NCI-H2081 treated with DMSO at 0.1 percent for 48 hours (cell line): ENCODE measurements around the gene CYFIP1.

Source experiments
- DNase-seq: peaks from one replicate; lab custom pipeline; 2025; lab: John Stamatoyannopoulos, UW

CYFIP1 gene

DNA sequence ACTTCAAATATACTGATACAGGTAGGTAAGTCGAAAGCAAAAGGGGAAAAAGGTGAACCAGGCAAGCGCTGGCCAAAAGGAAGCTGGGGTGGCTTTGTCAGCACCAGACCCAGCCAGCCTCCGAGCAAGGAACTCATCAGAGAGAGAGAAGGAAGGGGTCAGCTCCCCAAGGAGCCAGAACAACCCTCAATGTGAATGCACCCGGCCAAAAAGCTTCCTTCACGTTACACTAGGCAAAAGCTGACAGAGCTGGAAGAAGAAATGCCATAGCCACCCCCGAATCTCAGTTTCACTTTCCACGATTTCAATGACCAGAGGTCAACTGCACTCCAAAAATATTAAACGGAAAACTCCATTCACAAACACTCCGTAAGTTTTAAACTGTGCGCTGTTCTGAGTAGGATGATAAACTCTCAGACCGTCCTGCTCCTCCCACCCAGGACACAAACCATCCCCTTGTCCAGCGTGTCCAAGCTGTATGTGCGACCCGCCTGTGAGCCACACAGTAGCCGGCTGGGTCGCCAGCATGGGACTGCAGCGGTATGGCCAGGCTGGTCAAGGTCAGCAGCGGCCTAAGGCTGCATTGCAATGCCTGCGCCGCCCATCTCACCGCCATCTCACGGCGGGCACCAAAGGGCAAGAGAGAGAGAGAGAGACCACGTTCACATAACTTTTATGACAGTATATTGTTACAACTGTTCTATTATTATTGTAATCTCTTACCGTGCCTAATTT lies 29.7 kb downstream of the CYFIP1 start:
- DNase-seq = no peak

GRCh38 chr15:22949074-22949547 lies 31.1 kb downstream of the CYFIP1 start:
- no peak for DNase-seq

- no peak for DNase-seq
Observed at GRCh38 chr15:22948056-22948455, 32.1 kb downstream of the CYFIP1 start.

GRCh38 chr15:22947101-22948000 lies 32.8 kb downstream of the CYFIP1 start:
- no peak for DNase-seq

- DNase-seq = no peak
Observed at GRCh38 chr15:22945071-22945470, 35.1 kb downstream of the CYFIP1 start.

DNA sequence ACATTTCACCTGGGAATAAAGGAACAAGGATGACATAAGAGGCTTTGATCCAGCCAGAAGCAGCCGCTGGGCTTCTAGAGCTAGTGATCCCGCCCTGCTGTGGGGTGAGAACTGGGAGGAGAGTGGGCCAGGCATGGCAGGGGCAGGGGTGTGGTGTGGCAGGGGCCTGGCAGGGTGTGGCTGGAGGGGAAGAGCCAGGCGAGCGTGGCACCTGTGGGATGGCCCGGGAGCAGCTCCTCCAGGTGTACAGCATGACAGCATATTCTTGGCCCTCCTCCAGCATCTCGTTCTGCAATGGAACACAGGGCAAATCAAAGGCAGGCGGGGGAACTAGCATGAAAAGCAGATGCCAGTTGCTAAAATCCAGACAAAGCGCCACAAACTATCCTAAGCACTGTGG lies 35.5 kb downstream of the CYFIP1 start:
- no peak for DNase-seq

- no peak for DNase-seq
Observed at GRCh38 chr15:22942877-22943276, 37.3 kb downstream of the CYFIP1 start.

DNA sequence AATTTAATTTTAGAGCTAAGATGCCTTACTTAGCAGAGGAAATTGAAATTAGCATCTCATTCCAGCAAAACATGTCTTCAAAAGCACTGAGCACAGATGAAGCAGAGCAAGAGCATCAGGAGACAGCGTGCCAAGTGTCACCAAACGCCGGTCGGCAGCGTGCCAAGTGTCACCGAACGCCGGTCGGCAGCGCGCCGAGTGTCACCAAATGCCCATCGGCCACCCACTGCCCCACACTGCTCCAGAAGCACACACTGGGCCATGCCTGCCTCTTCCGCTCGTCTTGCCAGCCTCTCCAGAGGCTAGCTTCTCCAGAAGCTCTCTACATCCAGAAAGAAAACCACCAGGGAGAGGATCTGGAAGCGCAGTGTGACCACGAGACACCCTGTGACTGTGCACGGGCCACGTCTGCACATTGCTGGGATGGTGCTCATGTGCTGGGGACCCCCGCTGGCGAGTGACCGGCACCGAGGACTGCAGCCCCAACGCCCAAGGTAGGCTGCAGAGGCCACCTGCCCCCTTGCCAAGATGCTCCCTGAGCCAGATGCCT lies 37.8 kb downstream of the CYFIP1 start:
- no peak for DNase-seq

DNA sequence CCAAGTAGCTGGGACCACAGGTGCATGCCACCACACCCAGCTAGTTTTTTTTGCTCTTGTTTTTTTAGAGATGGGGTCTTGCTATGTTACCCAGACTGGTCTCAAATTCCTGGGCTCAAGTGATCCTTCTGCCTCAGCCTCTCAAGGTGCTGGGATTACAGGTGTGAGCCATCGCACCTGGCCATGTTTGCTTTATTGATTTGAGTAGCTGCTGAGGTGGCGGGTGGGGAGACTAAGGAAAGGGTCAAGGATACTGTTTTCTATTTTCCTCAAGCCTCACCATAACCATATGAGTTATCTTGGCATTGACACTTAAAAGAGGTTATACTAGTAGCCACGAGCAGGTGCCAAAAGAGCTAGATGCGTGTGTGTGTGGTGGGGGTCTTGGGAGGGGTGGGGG lies 39.0 kb downstream of the CYFIP1 start:
- no peak for DNase-seq

DNA sequence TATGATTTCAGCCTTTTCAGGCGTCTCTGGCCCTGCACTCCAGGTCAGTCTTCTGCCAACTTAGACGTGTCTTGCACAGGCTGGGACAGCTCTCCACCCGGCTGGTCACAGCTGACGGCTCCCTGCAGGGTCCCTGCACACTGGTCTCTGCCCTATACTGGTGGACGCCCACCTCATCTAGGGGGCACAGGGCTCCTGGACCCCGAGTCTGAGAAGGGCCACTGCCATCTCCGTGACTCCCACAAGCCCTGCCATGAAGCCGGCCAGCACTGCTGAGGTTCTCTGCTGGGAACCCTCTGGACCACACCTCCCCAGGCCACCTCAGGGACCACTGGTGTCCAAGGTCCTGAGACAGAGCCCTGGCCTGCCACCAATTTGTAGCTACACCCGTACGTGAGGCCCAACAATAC lies 40.5 kb downstream of the CYFIP1 start:
- DNase-seq = no peak

- DNase-seq = no peak
Observed at GRCh38 chr15:22939051-22939450, 41.1 kb downstream of the CYFIP1 start.

DNA sequence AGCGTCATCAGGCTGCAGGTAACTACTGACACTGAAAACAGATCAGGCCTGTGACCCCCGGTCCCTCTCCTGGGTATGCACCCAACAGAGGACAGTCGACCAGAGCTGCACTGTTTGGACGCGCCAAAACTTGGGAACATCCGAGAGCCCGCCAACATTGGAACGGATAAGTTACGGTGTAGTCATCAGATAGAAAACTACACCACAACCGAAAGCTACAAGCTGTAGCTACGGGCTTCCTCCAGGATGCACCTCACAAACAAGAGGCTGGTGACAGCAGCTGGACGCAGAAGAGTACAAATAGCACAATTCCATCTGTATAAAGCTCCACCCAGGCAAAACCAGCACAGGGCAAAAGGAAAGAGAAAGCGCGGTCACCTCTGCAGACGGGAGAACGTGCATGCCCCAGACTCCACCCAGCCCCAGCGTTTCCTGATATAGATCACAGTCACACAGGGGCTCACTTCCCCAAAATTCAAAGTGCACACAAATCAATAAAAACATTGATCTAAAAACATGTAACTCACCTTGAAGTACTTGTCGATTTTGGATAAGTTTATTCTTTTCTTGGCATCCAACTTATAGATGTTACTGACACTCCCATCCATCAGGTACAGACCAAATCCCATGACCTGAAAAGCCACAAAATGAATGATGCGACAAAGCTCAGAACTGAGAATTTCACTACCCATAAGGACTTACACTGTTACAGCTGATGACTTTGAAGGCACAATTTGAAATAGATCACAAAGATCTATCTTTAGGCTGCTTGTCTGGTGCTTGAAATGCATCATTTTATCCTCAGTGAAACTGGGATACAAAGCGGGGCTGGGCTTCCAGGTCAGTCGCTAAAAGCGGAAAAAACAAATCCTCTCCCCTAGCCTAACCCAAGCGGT lies 43.3 kb downstream of the CYFIP1 start:
- DNase-seq = no peak

GRCh38 chr15:22933641-22934061 lies 46.5 kb downstream of the CYFIP1 start:
- peak; percentile 88 for DNase-seq

DNA sequence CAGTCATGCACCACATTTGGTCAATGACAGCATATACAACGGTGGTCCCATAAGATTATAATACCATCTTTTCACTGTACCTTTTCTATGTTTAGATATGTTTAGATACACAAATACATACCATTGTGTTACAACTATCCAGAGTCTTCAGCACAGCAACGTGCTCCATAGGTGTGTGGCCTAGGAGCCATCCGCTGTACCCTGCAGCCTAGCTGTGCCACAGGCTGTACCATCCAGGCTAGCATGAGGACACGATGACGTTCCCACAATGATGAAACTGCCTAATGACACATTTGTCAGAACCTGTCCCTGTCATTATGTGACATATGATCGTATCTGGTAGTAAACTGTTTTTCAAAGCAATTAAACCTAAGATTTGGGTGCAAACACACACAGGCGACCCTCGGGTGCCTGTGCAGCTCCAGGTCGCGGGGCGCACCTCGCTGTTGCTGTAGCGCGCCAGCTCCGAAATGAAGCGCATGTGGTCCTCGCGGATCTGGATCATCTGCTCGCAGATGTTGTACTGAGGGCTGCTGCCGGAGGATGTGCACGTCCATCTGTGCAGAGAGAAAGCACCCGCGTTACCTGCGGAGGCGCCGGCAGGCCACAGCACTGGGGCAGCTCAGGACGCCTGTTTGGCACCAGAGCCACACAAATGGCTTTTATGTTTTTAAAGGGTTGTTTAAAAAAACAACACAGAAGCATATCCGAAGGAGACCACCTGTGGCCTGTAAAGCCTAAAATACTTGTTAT lies 48.2 kb downstream of the CYFIP1 start:
- DNase-seq = no peak

DNA sequence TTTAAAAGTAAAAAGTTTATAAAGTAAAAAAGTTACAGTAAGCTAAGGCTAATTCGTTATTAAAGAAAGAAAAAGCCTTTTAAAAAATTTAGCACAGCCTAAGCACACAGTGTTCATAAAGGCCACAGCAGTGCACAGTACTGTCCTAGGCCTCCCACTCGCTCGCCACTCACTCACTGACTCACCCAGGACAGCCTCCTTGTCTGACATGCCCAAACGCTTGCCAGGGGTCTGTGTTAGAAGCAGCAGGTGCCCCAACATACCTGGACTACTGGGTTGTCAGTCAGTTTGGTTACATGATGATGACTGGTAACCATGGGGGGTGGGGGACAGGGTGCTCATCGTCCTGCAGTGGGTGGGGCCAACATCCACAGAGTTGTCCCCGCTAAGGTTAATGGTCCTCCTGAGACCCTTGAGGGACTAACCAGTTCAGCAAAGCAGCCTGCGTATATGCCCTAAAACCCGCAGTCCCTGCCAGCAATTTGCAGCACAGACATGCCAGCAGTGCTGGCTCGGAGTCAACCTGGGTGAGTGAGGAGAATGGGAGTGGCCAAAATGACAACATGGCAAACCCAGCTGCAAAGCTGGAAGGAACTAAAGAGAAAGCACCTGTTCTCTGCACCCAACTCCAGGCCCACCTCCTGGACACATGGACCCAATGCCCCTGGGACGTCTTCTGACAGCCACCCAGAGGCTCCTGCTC lies 49.2 kb downstream of the CYFIP1 start:
- no peak for DNase-seq

DNA sequence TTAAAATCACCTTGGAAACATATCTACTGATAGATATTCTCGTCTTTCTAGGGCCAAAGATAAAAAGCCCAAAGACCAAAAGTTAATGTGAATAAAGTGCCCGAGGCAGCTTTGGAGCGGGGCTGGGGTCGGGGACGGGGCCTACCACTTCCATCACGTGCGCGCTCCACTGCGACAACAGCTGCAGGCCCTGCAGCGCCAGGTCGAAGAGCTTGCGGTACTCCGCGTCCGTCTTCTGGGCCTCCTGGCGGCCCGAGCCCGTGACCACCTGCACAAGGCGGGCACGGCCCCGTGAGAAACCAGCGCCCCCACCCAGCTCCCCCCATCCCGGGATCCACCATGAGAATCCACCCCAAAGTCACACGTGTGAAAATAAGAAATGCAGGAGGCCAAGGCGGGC lies 52.4 kb downstream of the CYFIP1 start:
- no peak for DNase-seq

DNA sequence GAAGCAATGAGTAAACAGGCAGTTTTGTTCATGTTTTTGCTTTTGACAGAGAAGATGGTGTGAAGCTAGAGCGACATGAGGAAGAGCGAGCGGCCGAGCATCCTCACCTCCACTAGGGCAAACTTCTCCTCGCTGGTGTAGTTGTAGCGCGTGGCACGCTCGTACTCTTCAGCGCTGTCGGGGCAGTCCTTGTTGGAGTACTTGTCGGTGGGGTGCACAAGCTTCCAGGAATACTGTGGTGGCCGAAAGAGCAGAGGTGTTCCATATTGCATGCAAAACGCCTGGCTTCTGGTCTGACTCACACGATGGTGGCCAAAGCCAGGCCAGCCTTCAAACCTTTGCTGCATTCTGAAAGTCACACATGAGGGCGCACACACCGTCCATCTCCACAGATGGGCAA lies 54.3 kb downstream of the CYFIP1 start:
- no peak for DNase-seq

- DNase-seq = no peak
Observed at GRCh38 chr15:22922003-22922402, 58.2 kb downstream of the CYFIP1 start.

GRCh38 chr15:22919171-22919570 lies 61.0 kb downstream of the CYFIP1 start:
- no peak for DNase-seq

DNA sequence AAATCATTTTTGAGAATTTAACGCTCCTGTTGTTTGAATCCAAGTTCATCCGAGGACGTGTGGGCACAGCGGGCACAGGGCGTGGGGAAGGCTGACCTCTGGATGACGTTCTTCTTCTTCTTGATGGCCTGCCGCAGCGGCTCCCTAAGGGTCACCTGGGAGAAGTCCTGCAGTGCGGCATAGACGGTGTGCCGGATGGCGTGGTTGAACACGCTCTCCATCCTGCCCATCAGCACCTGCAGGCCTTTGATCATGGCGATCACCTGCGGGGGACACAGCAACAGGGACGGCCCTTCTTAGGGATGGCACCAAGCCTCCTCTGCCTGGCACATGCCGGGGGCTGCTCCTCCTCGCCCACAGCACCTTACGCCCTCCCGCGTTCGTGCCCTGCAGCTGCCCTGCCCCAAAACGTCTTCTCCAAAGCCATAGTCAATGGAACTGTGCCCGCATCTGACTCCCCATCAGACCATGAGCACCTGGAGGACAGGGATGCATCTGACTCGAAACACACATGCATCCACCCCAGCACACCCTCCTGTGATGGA lies 61.5 kb downstream of the CYFIP1 start:
- DNase-seq = no peak
